ENCODE data around the gene FAM171A2.
A peak's percentile ranks its signal among the peaks of the same experiment; 100 is the strongest.

FAM171A2 gene

GRCh38 chr17:44318077-44318892 is 45.4 kb downstream of the FAM171A2 start:
- no peak for DNase-seq

GRCh38 chr17:44317545-44317944 is 46.1 kb downstream of the FAM171A2 start:
- no peak for DNase-seq

DNA sequence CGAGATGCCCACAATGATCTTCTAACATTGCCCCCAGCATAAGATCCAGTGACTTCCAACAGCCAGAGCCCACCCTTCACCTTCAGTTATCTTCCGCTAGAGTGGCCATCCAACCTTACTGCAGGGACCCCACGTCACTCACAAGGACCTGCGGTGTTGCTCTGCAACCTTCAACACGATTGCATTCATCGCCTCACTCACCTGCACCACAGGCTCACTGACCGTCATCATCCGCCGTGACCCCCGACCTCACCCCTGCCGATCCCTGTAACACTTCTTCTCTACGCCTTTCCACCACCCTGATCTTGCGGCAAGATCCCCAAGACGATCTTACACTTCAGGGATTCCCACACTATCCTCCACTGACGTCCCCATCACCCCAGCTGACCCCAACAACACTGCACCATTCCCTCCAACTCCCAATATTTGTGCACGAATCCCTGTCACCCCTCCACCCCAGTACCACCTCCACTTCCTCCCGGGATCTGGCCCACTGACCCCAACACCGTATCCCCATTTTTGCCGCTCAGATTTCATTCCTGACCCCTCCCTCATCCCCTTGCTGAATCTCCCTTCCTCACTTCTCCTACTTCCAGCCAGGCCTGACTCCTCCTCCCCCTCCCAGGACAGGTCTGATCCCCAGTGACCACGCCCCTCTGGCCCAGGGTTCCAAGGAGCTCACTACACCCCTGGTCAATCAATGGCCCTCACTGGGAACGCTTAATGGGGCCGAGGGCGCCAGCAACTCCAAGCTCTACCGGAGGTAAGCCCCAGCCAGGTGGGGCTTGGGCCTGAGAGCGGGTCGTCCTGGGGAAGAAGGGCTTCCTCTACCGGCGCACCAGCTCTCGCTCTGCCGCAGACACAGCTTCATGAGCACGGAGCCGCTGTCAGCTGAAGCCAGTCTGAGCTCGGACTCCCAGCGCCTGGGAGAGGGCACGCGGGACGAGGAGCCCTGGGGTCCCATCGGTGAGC is 47.6 kb downstream of the FAM171A2 start:
- DNase-seq = no peak

DNA sequence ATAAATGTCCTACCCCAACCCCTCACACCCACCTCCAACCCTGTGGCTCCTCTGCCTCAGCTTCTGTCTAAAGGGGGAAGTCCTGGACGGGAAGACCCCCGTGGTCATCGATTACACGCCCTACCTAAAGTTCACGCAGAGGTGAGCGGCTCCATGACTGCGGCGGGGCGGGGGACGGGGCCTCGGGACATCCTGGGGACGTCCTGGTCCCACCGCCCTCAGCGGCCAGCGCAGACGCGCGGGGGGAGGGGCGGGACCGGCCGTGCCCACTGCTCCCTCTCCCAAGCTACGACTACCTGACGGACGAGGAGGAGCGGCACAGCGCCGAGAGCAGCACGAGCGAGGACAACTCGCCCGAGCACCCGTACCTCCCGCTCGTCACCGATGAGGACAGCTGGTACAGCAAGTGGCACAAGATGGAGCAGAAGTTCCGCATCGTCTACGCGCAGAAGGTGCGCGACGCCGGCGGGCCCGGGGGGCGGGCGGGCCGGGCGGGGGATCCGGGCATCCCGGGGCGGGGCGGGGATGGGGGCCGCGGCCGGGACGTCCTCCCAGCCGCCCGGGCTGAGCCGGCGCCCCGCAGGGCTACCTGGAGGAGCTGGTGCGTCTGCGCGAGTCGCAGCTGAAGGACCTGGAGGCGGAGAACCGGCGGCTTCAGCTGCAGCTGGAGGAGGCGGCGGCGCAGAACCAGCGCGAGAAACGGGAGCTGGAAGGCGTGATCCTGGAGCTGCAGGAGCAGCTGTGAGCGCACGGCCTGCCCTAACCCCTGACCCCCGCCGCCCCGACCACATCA is 48.6 kb downstream of the FAM171A2 start:
- no peak for DNase-seq

DNA sequence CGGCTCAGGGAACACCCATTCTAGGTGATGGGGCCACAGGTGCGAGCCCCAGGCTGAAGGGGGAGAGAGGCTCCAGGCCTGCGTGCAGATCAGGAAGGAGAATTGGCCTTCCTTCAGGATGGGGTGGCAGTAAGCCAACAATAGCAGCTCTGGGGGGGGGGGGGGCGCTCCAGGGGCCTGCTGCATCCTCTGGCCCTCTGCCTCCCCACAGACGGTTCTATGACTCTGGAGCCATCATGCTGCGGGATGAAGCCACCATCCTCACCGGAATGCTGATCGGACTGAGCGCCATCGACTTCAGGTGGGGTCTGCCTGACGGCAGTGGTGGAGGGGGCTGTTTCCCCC is 49.2 kb downstream of the FAM171A2 start:
- no peak for DNase-seq

GRCh38 chr17:44314031-44314430 is 49.6 kb downstream of the FAM171A2 start:
- no peak for DNase-seq

- no peak for DNase-seq
These were observed 51.1 kb downstream of the FAM171A2 start for GRCh38 chr17:44312396-44313104.

- DNase-seq = no peak
These were observed 52.0 kb downstream of the FAM171A2 start for GRCh38 chr17:44311562-44312181.

DNA sequence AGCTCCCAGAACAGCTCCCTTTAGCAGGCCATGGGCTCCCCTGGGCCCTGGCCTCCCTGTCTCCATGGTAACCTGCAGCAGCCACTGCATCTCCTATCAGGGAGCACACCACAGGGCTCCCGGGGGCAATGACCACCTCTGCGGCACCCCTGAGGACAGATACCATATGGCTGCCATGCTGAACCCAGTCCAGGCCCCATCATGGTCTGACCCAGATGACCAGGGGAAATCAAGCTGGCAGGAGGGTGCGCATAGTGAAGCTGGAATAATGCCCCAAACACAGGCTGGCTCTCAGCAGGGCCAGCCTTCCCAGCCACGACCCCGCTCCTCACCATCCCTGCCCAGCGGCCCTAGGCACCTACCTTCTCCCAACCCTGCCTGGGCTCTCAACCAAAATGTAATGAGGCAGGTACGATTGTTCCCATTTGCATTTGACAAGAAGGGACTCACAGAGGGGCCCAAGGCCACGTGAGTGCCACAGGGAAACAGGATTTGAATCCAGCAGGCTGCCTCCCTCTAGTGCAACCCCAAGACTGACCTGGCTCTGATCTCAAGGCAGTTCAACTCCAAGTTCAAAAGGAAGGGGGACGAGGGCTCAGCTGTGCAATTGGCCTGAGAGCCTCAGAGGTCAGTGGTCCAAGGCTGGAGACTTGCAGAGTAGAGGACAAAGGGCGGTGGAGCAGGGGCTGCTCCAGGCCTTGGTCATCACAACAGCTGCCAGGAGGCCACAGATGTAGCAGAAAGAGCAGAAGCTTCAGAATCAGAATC is 52.9 kb downstream of the FAM171A2 start:
- no peak for DNase-seq

DNA sequence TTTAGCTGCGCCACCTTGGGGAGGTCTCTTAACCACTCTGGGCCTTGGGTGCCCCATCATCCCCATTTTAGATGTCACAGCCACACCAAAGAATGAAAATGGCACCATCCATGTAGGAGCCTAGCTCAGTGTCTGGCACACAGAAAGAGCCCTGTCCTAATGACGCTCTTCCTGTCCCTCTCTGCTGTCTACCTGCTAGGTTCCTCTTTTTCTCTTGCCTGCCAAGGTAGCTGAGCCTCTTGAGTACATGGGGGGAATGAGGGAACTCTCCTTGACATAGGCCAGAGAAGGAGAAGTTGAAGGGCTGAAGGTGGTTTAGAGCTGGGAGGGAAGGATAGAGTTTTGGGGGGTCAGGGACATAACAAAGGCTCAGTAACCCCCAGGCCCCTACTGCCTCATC is 53.5 kb downstream of the FAM171A2 start:
- DNase-seq = no peak

GRCh38 chr17:44309472-44309871 is 54.2 kb downstream of the FAM171A2 start:
- DNase-seq = no peak

DNA sequence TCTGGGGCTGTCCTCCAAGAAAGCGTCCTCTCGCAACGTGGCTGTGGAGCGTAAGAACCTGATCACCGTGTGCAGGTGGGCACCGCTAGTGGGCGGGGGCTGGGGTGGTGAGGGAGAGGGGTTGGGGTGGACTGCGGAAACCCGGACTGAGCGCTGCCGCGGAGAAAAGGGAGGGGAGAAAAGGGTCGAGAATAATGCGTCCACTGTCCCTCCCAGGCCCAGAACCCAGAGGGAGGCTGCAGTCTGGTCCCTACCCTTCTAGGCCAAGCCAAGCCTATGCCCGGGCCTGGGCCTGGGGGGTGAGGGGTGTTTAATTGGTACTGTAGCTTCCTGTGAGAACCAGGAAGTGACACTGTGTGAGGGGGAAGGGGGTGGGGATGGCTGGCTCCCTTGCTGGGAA is 54.8 kb downstream of the FAM171A2 start:
- no peak for DNase-seq

GRCh38 chr17:44308320-44308818 is 55.3 kb downstream of the FAM171A2 start, which contains the start of gene RUNDC3A:
TSS of gene RUNDC3A (plus strand) at chr17:44308601. CDS start at chr17:44308833, 232 bp downstream.
- peak; percentile 69 to 89 for DNase-seq

- DNase-seq = peak; percentile 72 to 83
These were observed 56.1 kb downstream of the FAM171A2 start for GRCh38 chr17:44307387-44308186.

DNA sequence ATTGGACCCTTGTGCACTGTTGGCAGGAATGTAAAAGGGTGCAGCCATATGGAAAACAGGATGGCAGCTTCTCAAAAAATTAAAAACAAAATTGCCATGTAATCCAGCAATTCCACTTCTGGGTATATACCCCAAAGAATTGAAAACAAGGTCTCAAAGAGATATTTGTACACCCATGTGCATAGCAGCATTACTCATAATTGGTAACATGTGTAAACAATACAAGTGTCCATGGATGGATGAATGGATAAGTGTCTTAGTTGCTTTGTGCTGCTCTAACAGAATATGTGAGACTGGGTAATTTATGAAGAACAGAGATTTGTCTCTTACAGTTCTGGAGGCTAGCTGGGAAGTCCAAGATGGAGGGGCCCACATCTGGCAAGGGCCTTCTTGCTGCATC is 59.0 kb downstream of the FAM171A2 start:
- DNase-seq = peak; percentile 17 to 54
